HK-2 (cell line): Measurements from ENCODE around the gene SEMA3C.

ENCODE experiments used
- DNase-seq: peaks from one replicate; pipeline ENCODE4 v3.0.0-alpha.2; 2018; ENCODE audit not compliant: unreplicated experiment

The SEMA3C gene

GRCh38 chr7:80848841-80849240, 70.0 kb downstream of the SEMA3C start:
- no peak for DNase-seq

GRCh38 chr7:80847895-80848294, 71.0 kb downstream of the SEMA3C start:
- DNase-seq, result no peak

GRCh38 chr7:80847027-80847426, 71.8 kb downstream of the SEMA3C start:
- no peak for DNase-seq

GRCh38 chr7:80844916-80845315, 73.9 kb downstream of the SEMA3C start:
- no peak for DNase-seq

- no peak for DNase-seq
Measured at GRCh38 chr7:80843018-80843677, 75.7 kb downstream of the SEMA3C start.

- no peak for DNase-seq
Measured at GRCh38 chr7:80842022-80842790, 76.6 kb downstream of the SEMA3C start.

- no peak for DNase-seq
Measured at GRCh38 chr7:80841423-80841955, 77.4 kb downstream of the SEMA3C start.

GRCh38 chr7:80840681-80841080, 78.2 kb downstream of the SEMA3C start:
- no peak for DNase-seq

GRCh38 chr7:80839855-80840254, 79.0 kb downstream of the SEMA3C start:
- DNase-seq, result no peak

GRCh38 chr7:80838643-80839042, 80.2 kb downstream of the SEMA3C start:
- no peak for DNase-seq

GRCh38 chr7:80837345-80837744, 81.5 kb downstream of the SEMA3C start:
- DNase-seq, result no peak

GRCh38 chr7:80835251-80835650, 83.6 kb downstream of the SEMA3C start:
- DNase-seq, result no peak

- no peak for DNase-seq
Measured at GRCh38 chr7:80833289-80834268, 85.3 kb downstream of the SEMA3C start.

- no peak for DNase-seq
Measured at GRCh38 chr7:80832006-80832405, 86.8 kb downstream of the SEMA3C start.

- no peak for DNase-seq
Measured at GRCh38 chr7:80830584-80831285, 88.1 kb downstream of the SEMA3C start.

- DNase-seq, result no peak
Measured at GRCh38 chr7:80830010-80830409, 88.8 kb downstream of the SEMA3C start.

- DNase-seq, result no peak
Measured at GRCh38 chr7:80829527-80829926, 89.3 kb downstream of the SEMA3C start.

- no peak for DNase-seq
Measured at GRCh38 chr7:80827239-80827633, 91.6 kb downstream of the SEMA3C start.

- no peak for DNase-seq
Measured at GRCh38 chr7:80826520-80827238, 92.2 kb downstream of the SEMA3C start.

- no peak for DNase-seq
Measured at GRCh38 chr7:80825499-80825898, 93.4 kb downstream of the SEMA3C start.

GRCh38 chr7:80824253-80824652, 94.6 kb downstream of the SEMA3C start:
- DNase-seq, result no peak
